Adipose tissue (tissue), 3 donors: Measurements from ENCODE around the gene CNTFR. TPM values are rescaled to one million over a fixed set of nuclear protein-coding genes. Genes with fewer than 3 reads are reported as not detected.

Source experiments
- H3K27ac ChIP-seq: one replicate; pipeline ENCODE4 v1.5.1; 2013; ENCODE audit warnings: low read depth, low read length
- WGBS, 3 donors: extraction: QIAGEN DNeasy Blood & Tissue Kit; methylation state at CpG; one replicate each; pipeline ENCODE4 v1.1.7; 2013; 5-methylcytosine and 5-hydroxymethylcytosine counted together
- polyA plus RNA-seq, 3 donors: library from polyadenylated mRNA; stranded (reverse); fragments of 200-250 nt; gene quantifications; one replicate each; pipeline ENCODE4 v1.2.3, GENCODE V29; 2013
- donor health status: healthy with polysubstance abuse.
- donor health status: Bipolar disorder and iron deficiency.
- donor health status: healthy.

The CNTFR gene
- polyA plus RNA-seq, 3 donors = 18.9 to 174 (median 82.9) TPM

DNA sequence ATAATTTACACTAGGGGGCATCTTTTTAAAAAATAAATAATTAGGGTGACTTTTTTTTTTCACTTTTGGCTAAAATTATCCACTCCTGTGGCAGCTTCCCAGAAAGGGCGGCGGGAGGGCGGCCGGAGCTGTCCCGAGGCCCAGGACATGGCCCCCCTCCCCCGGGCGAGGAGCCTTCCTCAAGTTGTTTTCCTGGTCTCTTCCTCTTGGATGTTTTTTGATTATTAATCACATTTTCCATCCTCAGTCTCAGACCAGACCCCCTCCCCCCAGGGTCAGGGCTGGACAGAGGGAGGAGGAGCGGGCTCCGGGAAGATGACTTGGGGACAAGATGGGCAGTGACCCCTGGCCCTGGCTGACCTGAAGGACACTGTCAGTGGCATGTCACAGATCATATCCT lies 4.7 kb upstream of the CNTFR start:
- no peak overlapping the region for H3K27ac ChIP-seq
- 50 to 71% (median 63%) methylated on average over 9 of the region's 9 CpGs for WGBS, 3 donors

DNA sequence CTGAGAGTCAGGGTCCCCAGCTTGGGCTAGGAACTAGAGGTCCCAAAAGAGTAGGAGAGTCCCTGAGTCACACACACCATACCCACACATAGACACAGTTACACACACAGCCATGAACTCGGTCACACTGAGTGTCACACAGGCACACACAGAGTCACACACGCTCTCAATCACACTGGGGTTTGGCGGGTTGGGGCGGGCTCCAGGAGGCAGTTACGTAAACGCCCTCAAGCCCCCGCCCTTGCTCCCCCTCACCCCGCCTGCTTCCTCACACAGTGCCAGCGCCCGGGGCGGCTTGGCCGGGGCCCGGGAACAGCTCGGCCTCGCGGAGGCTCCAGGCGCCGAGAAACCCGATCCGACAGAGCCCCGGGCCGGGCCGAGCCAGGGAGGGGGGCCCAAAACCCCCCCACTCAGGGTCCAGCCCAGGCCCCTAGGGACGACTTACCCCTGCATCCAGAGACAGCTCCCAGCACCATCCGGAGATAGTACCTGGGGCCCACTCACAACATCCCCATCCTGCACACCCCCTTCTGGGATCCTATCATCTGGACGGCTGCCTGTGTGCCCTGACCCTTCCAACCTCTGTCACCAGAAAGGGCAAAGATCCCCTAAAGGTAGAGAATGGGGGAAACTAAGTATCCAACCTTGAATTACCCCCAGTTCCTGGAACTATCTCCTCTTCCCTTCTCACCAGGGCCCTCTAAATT lies 3.5 kb upstream of the CNTFR start:
- WGBS, 3 donors = 5 to 15% (median 7%) methylated on average over 20 to 26 of the region's 26 CpGs
- H3K27ac ChIP-seq = no peak overlapping the region

DNA sequence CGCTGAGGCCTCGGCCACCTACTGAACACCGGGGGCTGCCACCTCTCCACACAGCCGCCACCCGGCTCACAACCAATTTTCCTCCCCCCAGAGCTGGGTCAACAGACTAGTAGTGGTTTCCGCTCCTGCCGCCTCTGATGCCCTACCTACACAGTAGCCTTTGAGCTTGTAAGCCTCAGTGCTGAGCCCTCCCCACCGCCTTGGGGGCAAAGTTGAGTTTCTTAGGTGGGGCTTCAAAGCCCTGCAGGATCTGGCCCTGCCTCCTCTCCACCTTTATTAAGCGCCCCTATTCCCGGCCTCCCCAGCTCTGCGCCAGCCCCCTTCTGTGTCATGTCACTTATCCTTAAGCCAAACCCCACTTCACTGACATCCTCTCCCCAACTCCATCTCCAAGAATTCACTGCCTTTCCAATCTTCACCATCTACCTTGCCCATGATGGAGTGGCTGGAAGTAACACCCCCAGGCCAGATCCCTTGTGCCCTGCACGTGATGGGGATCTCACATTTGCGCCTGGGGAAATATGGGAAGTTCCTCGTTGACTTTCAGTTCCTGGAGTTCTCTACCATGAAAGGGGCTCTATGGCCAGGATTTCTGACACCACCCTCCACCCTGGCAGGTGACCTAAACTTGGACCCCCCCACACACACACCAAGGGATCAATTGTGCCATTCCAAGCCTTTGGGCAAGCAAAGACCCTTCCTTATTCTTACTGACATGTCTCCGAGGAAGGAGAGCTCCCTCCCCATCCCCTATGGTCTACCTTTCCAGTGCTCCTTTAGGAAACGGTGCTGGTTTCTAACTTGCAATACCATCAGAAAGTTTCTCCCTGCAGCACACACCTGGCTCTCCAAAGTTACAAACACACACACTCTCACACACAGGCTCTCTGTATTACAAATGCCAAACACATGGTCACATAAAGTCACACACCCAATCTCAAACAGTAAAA lies 2.7 kb upstream of the CNTFR start:
- H3K27ac ChIP-seq = no peak overlapping the region
- WGBS, 3 donors = 24 to 27% (median 26%) methylated on average over 16 of the region's 16 CpGs

DNA sequence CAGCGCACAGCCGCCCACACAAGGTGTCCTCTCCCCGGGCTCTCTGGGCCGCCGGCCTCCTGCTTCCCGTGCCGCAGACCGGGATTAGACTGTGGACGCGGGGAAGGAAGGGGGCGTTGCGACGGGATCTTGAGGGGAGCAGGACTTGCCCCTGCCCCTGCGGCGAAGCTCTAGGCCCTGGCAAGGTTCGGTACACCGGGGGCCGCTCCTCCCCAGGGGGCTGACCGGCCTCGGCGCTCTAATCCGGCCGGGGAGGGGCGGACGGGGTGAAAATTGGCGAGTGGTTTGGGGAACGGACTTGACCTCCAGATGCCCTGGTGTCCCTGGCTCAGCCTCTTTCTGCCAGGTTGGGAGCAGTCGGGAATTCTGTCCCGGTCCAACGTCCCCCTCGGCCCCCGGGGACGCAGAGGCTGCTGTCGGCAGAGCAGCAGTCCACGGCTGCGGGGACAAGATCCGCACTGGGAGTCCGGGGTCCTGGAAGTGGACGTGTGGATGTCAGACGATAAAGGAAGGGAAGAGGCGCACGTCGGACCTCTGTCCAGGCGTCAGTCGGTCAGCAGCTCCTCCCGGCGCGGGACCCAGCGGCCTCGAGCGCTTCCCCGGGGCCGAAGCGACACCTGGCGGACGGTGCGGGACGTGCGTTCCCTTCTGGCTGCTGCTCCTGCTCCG lies 1.9 kb upstream of the CNTFR start:
- 2 to 8% (median 3%) methylated on average over 51 to 60 of the region's 60 CpGs for WGBS, 3 donors
- no peak overlapping the region for H3K27ac ChIP-seq

DNA sequence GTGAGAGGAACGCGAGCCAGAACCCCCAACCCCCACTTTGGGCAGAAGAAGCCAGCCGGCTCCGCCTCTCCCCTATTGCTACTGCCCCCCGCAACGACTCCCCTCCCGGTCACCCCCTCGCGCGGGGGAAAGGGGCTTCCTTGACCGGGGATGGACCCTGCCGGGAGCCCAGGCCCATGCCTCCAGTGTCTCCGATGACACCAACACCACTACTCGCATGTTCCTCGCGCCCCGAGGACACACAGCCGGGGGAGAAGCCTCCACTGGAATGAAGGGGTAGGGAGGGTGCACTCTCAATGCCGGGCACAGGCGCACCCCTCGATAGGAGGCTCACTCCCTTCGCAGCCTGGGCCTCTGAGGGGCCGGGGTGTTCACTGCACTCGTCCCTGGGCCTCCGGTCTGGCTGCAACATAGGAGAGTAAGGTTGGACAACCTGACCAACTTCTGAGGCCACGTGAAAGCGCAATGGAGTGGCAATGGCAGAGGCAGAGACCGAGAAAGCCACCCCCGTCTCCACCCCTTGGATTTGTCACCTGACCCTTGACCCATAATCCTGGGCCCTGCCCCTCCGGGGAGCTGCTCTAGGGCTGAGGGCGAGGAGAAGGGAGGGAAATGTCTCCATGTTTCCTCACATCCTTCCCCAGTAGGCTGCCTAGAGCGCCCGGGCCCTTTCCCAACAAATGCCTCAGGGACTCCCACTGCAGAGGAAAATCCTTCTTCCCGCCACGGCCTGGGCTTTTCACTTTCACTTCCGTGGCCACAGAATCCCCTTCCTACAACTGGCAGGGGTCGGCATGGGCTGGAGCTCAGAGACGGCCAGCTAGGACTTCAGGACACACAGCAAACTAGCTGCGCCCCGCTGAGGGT lies 1.1 kb upstream of the CNTFR start:
- no peak overlapping the region for H3K27ac ChIP-seq

DNA sequence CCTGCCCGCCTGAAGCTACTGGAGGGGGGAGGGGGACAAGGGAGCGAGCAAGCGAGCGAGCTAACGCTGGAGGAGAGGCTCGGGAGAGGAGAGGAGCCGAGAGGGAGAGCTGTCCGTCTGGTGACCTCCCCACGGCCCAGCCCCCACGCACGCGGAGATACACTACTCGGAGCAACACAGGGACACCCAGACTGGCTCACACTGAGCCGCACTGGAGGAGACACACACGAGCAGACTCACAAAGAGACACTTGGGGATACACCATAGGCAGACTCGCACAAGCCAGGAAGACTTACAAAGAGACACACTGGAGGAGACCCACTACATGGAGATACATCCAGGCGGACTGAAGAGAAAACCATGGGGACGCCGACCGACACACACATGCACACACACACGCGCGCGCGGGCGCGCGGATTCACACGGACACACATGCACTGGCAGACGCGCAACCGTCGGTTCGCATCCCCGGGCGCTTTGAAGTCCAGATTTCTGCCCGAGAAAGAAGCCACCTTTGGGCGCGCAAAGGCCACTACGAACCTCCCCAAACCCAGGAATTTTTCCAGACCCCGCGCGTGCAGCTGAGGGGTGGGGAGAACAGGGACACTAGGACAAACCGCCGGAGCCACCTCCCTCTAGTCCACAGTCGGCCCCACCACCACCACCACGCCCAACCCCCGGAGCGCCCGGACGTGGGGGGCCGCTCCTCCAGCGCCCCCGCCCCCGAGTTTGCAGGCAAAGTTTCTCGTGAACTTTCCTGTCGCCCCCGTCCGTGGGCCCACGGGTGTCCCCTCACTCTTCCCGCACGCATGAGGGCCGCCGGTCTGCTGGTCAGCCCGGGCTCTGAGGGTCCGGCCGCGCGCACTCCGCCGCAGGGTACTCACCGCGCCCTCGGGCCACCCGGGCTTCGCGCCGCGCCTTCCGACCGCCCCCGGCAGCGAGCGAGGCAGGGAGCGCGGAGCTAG lies 571 bp downstream of the CNTFR start:
- WGBS, 3 donors = 1 to 2% (median 2%) methylated on average over 69 to 86 of the region's 86 CpGs

More for the DNA sequence above, 1.1 kb upstream of the CNTFR start:
- WGBS, 3 donors = 6 to 16% (median 11%) methylated on average over 35 to 40 of the region's 40 CpGs

DNA sequence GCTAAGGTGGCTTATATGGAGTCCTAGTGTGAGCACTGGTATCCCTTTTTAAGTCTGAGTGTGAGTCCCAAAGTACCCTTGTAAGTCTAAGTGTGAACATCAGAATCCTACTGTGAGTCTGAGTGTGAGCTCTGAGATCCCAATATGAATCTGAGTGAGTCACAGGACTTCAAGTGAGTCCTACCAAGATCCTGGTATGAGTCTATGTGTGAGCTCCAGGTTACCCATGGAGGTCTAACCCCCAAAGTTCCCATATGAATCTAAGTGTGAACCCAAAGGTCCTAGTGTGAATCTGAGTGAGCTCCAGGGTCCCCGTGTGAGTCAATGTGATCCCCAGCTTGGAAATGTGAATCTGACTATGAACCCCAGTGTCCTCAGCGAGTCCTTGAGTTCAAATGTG lies 2.3 kb downstream of the CNTFR start:
- 47 to 74% (median 71%) methylated on average over 2 of the region's 2 CpGs for WGBS, 3 donors

More for the DNA sequence above, 571 bp downstream of the CNTFR start:
- no peak overlapping the region for H3K27ac ChIP-seq

DNA sequence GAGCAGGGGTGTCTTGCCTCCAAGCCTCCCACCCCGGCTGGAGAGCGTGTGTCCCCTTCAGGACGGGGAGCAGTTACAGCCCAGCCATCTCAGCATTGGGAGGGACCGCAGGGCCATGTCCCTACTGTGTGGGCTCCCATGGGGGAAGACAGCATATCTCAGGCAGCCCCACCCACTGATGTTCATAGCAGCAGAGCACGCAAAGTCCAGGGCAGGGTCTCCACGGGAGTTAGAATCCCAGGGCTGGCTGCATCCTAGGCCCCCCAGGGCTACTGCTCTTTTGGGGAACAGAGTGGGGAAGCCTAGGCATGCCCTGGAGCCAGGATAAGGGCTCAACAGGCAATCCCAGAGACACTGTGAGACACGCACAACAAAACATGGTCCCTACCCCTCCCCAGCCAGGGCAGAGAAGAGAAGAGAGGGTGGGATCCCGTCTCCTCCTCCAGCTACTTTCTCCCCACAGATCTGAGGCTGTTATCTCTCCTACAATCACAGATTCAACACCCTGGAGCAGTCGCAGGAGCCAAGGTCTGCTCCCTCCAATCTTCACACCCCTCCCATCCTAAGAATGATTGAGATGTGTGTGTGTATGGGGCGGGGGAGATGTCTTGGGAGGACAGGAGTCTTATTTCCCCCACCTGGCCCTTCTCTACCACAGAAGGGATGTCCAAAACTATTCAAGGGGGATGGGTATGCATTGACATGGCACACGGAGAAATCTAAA lies 3.4 kb downstream of the CNTFR start:
- WGBS, 3 donors = 13 to 39% (median 32%) methylated on average over 11 of the region's 11 CpGs
- H3K27ac ChIP-seq = no peak overlapping the region

More for the DNA sequence above, 2.3 kb downstream of the CNTFR start:
- H3K27ac ChIP-seq = no peak overlapping the region

DNA sequence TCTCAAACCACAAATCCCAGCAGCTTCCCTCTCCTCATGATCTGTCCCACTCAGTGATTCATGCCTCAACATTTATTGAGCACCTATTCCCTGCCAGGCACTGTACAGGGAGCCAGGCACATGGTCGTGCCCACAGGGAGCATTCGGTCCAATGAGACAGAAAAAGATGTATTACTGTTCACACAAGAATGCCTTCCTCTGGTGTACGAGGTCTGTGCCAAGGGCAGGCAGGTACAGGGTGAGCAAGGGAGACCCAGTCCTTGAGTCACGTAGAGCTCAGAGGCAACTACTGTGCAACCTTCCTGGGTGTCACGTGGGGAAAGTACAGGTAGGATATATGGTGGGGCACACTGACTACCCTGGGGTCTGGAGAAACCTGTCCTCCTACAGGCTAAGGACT lies 4.6 kb downstream of the CNTFR start:
- no peak overlapping the region for H3K27ac ChIP-seq
- WGBS, 3 donors = 64 to 82% (median 77%) methylated on average over 5 of the region's 5 CpGs

DNA sequence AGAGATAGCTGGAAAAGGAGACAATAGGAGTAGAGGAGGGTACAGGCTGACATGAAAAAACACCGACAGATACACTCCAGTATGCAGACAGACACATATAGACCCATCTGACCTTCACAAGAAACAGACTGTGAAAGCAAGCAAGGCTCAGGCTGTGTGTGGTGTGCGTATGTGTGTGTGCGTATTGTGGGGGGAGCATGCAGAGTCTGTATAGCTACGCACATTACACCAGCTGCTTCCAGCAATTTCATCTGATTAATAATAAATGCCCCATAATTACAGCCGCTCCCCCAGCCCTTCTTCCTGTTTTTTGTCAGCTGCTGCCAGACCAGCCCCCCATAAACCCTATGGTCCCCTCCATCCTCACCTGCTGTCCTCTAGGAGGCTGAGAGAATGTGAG lies 6.7 kb downstream of the CNTFR start:
- WGBS, 3 donors = 89 to 92% (median 91%) methylated on average over 5 of the region's 5 CpGs
- no peak overlapping the region for H3K27ac ChIP-seq

DNA sequence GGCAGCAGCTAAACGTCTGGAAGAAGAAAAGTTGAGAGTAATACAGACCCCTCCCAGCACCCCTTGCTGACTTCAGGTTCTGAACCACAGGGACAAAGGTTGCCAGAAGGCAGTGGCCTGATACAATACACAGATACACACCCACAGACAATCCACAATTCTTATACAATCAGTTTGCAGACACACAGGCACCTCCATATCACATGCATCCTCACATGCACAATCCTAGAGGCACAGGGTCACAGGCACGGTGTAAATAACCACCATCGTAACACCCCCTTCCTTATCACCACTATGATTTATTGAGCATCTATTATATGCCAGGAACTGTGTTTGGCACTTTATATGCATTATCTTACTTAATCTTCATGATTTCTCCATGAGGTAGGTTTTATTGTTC lies 8.2 kb downstream of the CNTFR start:
- 73 to 76% (median 74%) methylated on average over 3 of the region's 3 CpGs for WGBS, 3 donors
- H3K27ac ChIP-seq = no peak overlapping the region

DNA sequence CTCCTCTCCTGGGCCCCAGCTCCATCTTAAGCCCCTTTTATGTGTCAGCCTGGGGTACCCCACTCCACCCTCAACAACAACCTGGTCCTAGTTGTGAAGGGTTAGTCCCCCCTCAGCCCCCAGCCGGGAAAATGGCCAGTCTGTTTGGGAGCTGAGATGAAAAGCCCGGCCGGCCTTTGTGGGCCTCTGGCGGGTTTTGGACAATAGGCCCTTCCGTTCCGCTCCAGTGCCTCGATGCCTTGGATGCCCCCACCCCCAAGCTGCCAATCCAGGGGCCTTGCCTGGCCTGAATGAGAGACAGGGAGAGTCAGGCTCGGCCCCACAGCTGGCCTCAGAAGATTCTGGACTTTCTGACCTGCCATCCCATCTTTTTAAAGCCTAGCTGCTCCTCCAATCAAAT lies 9.2 kb downstream of the CNTFR start:
- H3K27ac ChIP-seq = no peak overlapping the region
- 65 to 79% (median 68%) methylated on average over 8 of the region's 8 CpGs for WGBS, 3 donors

DNA sequence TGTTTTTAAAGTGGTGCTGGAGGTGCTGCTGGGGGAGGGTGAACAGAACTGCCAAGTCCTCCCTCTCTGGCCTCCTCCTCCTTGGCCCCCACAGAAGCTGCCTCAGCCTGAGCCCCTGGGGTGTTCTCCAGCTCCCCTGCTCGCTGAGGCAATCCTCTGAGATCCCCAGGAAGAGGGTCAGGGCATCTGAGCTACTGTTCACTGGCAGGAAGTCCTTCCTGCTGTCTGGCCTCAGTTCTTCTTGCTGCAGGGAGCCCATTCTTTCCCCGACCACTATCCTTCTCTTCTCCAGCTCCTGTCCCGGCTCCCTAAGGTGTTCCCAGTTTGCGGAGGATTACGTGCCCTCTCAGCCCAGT lies 9.7 kb downstream of the CNTFR start:
- 67 to 75% (median 71%) methylated on average over 5 of the region's 5 CpGs for WGBS, 3 donors
- H3K27ac ChIP-seq = no peak overlapping the region

DNA sequence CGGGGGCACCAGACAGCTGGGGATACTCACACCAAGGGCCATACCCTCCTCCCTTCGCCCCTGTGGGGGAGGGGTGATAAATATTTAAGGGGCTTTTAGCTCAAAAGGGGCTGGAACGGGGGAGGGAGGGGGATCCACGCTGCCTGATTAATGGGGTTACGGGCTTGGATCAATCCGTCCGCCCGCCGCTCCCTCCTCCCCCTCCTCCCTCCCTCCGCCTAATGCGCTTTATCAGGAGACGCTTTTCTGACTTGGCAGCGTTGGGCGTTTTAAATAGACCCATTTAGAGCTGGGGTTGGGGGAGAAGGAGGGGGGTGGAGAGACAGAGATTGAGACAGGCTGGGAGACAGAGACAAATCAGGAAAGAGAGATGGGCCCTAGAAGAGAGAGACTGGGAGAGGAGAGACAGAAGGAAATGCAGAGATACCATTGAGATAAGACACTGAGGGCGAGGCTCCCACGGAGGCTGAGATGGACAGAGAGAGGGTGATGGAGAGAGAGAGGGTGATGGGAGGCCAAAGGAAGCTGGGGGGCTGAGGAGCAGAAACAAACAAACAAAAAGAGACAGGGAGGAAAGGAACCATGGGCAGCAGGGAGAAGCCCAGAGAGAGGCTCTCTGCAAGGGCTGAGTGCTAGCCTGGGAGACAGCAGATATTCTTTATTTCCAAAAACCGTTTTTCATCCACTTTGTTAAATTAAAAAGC lies 10.3 kb downstream of the CNTFR start:
- H3K27ac ChIP-seq = no peak overlapping the region
- 7 to 16% (median 11%) methylated on average over 17 of the region's 17 CpGs for WGBS, 3 donors

DNA sequence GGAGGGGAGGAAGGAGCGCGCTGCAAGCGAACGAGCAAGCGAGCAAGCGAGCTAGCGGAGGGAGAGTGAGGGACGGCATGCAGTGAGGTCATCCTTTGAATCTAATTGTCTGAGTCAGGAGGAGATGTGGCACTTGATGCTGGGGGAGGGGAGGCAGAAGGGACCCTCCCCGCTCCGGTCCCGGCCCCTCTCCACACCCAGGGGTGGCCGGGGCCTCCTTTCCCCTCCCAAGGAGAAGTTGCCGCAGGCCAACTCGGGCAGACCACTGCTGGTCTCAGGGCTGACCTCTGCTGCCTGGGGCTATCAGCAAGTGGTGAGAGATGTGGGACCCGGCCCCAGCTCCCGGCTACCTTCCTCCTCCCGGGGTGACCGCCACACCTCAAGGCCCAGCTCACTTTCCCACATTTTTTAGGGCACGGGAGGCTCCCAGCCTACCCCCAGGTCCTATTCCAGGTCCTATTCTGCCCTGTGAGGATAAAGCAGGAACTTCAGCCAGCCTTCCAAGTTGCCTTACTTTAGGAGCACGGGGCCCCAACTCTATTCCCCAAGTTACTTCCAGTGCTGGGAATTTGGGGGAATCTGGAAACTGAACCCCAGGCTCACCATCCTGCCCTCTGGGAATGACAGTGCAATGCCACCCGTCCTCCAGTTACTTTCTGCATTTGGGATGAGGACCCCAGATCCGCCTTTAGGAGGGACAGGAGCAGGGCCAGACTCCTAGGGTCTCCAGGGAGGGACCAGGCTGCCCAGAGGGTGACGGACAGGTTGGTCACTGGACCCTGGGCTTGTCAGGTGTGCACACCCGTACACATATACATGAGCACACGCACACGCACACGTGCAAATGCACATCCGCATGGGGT lies 11.1 kb downstream of the CNTFR start:
- H3K27ac ChIP-seq = no peak overlapping the region
- WGBS, 3 donors = 11 to 20% (median 20%) methylated on average over 25 to 28 of the region's 28 CpGs
